ENCODE data around the gene KRT82. TPM values are rescaled to one million over a fixed set of nuclear protein-coding genes. Genes with fewer than 3 reads are reported as not detected.
A peak's percentile ranks its signal among the peaks of the same experiment; 100 is the strongest.
"Not testable (repeated sequence)": the region's sequence is repeated elsewhere in the genome, so short reads cannot be mapped to it uniquely, and the experiment has no call there.

KRT82 gene
- total RNA-seq (not detected), polyA plus RNA-seq (not detected)

GRCh38 chr12:52405922-52406385 lies at the start of gene KRT82:
Gene KRT82, minus strand, starts transcription at chr12:52406335. Its CDS starts 58 bp downstream, at chr12:52406277.
- Histone ChIP-seq H3K27ac (no peak within 1 kb of the TSS), H3K4me1 (no peaks in the 10 kb centered on the region), H3K36me3 (no peaks in the 10 kb centered on the region), H3K9me3 (no peaks in the 10 kb centered on the region), H3K27me3 (no peaks in the 10 kb centered on the region), H3K4me3 (no peak within 1 kb of the TSS)
- intact Hi-C loops (cut with DNase I) = no loop called here
- no peak for ATAC-seq
- no peak for DNase-seq
- TF ChIP-seq CTCF (IDR thresholded peaks at IDR 0.05) = no peak
- 74 to 82% methylated on average over 14 of the region's 14 CpGs for WGBS, 2 donors
- no peak for FAIRE-seq

- WGBS, 2 donors = 80 to 85% methylated on average over 1 of the region's 1 CpG
- no peak for ATAC-seq
- no peak for FAIRE-seq
- DNase-seq = no peak
- Histone ChIP-seq H3K27me3 (peaks cover 0 to 6% (median 0%) of the 10 kb centered on the region in 4 donors), H3K27ac (no peak overlapping the region), H3K9me3 (no peaks in the 10 kb centered on the region), H3K4me3 (no peak overlapping the region), H3K36me3 (no peaks in the 10 kb centered on the region), H3K4me1 (no peaks in the 10 kb centered on the region)
- no peak for TF ChIP-seq CTCF (IDR thresholded peaks at IDR 0.05)
- intact Hi-C loops (cut with DNase I) = no loop called here
Observed at GRCh38 chr12:52455821-52456220, 49.7 kb upstream of the KRT82 start.

- no peak overlapping the region for H3K4me3 ChIP-seq
- no peak for DNase-seq
- intact Hi-C loops (cut with DNase I) = no loop called here
- 62 to 64% methylated on average over 3 of the region's 3 CpGs for WGBS, 2 donors
- peak in 1 of 4 donors; percentile 22 for ATAC-seq
- no peak for FAIRE-seq
- no peak overlapping the region for H3K27ac ChIP-seq
- no peak for TF ChIP-seq CTCF (IDR thresholded peaks at IDR 0.05)
- H3K27me3 ChIP-seq = no peaks in the 10 kb centered on the region
- no peaks in the 10 kb centered on the region for H3K36me3 ChIP-seq
- no peaks in the 10 kb centered on the region for H3K4me1 ChIP-seq
- no peaks in the 10 kb centered on the region for H3K9me3 ChIP-seq
Observed at GRCh38 chr12:52454411-52455201, 48.5 kb upstream of the KRT82 start.

- intact Hi-C loops (cut with DNase I) = no loop called here
- H3K27ac ChIP-seq = no peak within 1 kb of the TSS
- ATAC-seq (peak in 3 of 4 donors; percentile 23 to 30 (median 26)), FAIRE-seq (no peak), DNase-seq (no peak)
- no peaks in the 10 kb centered on the region for H3K4me1 ChIP-seq
- WGBS, 2 donors = 74 to 79% methylated on average over 6 of the region's 6 CpGs
- no peaks in the 10 kb centered on the region for H3K9me3 ChIP-seq
- H3K27me3 ChIP-seq = no peaks in the 10 kb centered on the region
- no peaks in the 10 kb centered on the region for H3K36me3 ChIP-seq
- H3K4me3 ChIP-seq = no peak within 1 kb of the TSS
- TF ChIP-seq CTCF (IDR thresholded peaks at IDR 0.05) = no peak
Observed at GRCh38 chr12:52452101-52452500, 46.0 kb upstream of the KRT82 start, which contains the start of gene KRT6B. Gene KRT6B, minus strand, starts transcription at chr12:52452146. Its CDS starts 68 bp downstream, at chr12:52452078.

- DNase-seq = no peak
- 37 to 51% methylated on average over 3 of the region's 3 CpGs for WGBS, 2 donors
- no peak for TF ChIP-seq CTCF (IDR thresholded peaks at IDR 0.05)
- H3K27ac ChIP-seq = no peak overlapping the region
- H3K36me3 ChIP-seq = no peaks in the 10 kb centered on the region
- no peaks in the 10 kb centered on the region for H3K9me3 ChIP-seq
- no peak overlapping the region for H3K4me3 ChIP-seq
- no peak for ATAC-seq
- intact Hi-C loops (cut with DNase I) = no loop called here
- no peaks in the 10 kb centered on the region for H3K27me3 ChIP-seq
- no peaks in the 10 kb centered on the region for H3K4me1 ChIP-seq
- FAIRE-seq = no peak
Observed at GRCh38 chr12:52448228-52448627, 42.1 kb upstream of the KRT82 start.

- FAIRE-seq; ATAC-seq; H3K9me3 ChIP-seq; H3K4me3 ChIP-seq; intact Hi-C loops (cut with DNase I); H3K36me3 ChIP-seq; H3K27ac ChIP-seq; H3K27me3 ChIP-seq; H3K4me1 ChIP-seq; DNase-seq: not testable (repeated sequence)
- WGBS, 2 donors = 82% methylated on average over 11 of the region's 11 CpGs
Observed at GRCh38 chr12:52447196-52447595, 41.1 kb upstream of the KRT82 start.
